Peyer's patch (tissue), 4 donors: Measurements from ENCODE around the gene TESMIN. TPM values are rescaled to one million over a fixed set of nuclear protein-coding genes. Genes with fewer than 3 reads are reported as not detected.

ENCODE experiments used
- DNase-seq, 3 donors: peaks; one replicate each; pipeline ENCODE4 v3.0.0-alpha.2; 2017 to 2019
- H3K27ac ChIP-seq, 4 donors: fragments of 200-600 bp; sonication (generic); one replicate each; pipeline ENCODE4 v1.5.1; 2016 to 2019
- H3K27me3 ChIP-seq, 2 donors: fragments of 200-600 bp; sonication (generic); one replicate each; pipeline ENCODE4 v1.5.1; 2019
- H3K36me3 ChIP-seq, 3 donors: fragments of 200-600 bp; sonication (generic); one replicate each; pipeline ENCODE4 v1.5.1; 2016 to 2019
- H3K4me1 ChIP-seq, 4 donors: fragments of 200-600 bp; sonication (generic); one replicate each; pipeline ENCODE4 v1.5.1; 2016 to 2019
- H3K4me3 ChIP-seq, 4 donors: fragments of 200-600 bp; sonication (generic); 1 replicate in 3 of 4; 2 replicates in 1 of 4; pipeline ENCODE4 v1.5.1; 2016 to 2019; ENCODE audit warnings: mild to moderate bottlenecking in 1 of 4
- H3K9me3 ChIP-seq, 4 donors: fragments of 200-600 bp; sonication (generic); one replicate each; pipeline ENCODE4 v1.5.1; 2016 to 2019; ENCODE audit warnings: mild to moderate bottlenecking in 1 of 4
- CTCF ChIP-seq, 6 experiments: fragments of 450-650 bp in 4 of 6; fragments of 200-600 bp in 2 of 6; sonication (generic) in 1 of 6; IDR thresholded peaks; one replicate each; pipeline ENCODE4 v1.5.1; 2017 to 2019; ENCODE audit warnings: antibody characterized with exemption in 6 of 6, mild to moderate bottlenecking in 3 of 6, moderate library complexity in 1 of 6
- POLR2A ChIP-seq, 2 donors: fragments of 450-650 bp; IDR thresholded peaks; one replicate each; pipeline ENCODE4 v1.5.1; 2017; ENCODE audit warnings: antibody characterized with exemption in 2 of 2, mild to moderate bottlenecking in 2 of 2, moderate library complexity in 2 of 2
- total RNA-seq, 4 donors: library from RNA; depleted of rRNA; stranded (reverse); fragments of >200 nt; gene quantifications; one replicate each; pipeline ENCODE4 v1.1.0, GENCODE V29; 2016

The TESMIN gene
- total RNA-seq, 4 donors from 2014 or later = 2.6 to 16.7 (median 8.2) TPM

GRCh38 chr11:68783216-68783821 is 32.0 kb upstream of the TESMIN start:
- TF ChIP-seq POLR2A (IDR thresholded peaks at IDR 0.05) (no peak), CTCF (IDR thresholded peaks at IDR 0.05) (no peak)
- H3K4me3 ChIP-seq = no peak overlapping the region
- H3K4me1 ChIP-seq = no peaks in the 10 kb centered on the region
- no peak overlapping the region for H3K27ac ChIP-seq
- no peak for DNase-seq
- no peaks in the 10 kb centered on the region for H3K27me3 ChIP-seq
- peaks cover 0 to 83% (median 0%) of the 10 kb centered on the region in 3 donors for H3K36me3 ChIP-seq
- no peaks in the 10 kb centered on the region for H3K9me3 ChIP-seq

- TF ChIP-seq POLR2A (IDR thresholded peaks at IDR 0.05) (no peak), CTCF (IDR thresholded peaks at IDR 0.05) (no peak)
- H3K4me3 ChIP-seq = no peak overlapping the region
- H3K36me3 ChIP-seq = peaks cover 0 to 87% (median 0%) of the 10 kb centered on the region in 3 donors
- H3K27me3 ChIP-seq = no peaks in the 10 kb centered on the region
- no peak for DNase-seq
- no peak overlapping the region for H3K27ac ChIP-seq
- no peaks in the 10 kb centered on the region for H3K4me1 ChIP-seq
- no peaks in the 10 kb centered on the region for H3K9me3 ChIP-seq
Measured at GRCh38 chr11:68782711-68783110, 31.4 kb upstream of the TESMIN start.

GRCh38 chr11:68780829-68781228 is 29.5 kb upstream of the TESMIN start:
- peaks cover 0 to 97% (median 0%) of the 10 kb centered on the region in 3 donors for H3K36me3 ChIP-seq
- H3K4me3 ChIP-seq = no peak overlapping the region
- H3K27me3 ChIP-seq = no peaks in the 10 kb centered on the region
- peak in 2 of 3 donors; percentile 75 to 84 for DNase-seq
- no peaks in the 10 kb centered on the region for H3K4me1 ChIP-seq
- H3K27ac ChIP-seq = no peak overlapping the region
- no peak for TF ChIP-seq CTCF (IDR thresholded peaks at IDR 0.05)
- no peak for TF ChIP-seq POLR2A (IDR thresholded peaks at IDR 0.05)
- H3K9me3 ChIP-seq = no peaks in the 10 kb centered on the region

- H3K36me3 ChIP-seq = peaks cover 0 to 98% (median 0%) of the 10 kb centered on the region in 3 donors
Measured at GRCh38 chr11:68778205-68778604, 26.9 kb upstream of the TESMIN start.

GRCh38 chr11:68776442-68777235 is 25.3 kb upstream of the TESMIN start:
- H3K27ac ChIP-seq = no peak overlapping the region
- H3K4me1 ChIP-seq = no peaks in the 10 kb centered on the region
- H3K9me3 ChIP-seq = no peaks in the 10 kb centered on the region
- H3K36me3 ChIP-seq = peaks cover 0 to 98% (median 0%) of the 10 kb centered on the region in 3 donors
- H3K27me3 ChIP-seq = no peaks in the 10 kb centered on the region
- no peak overlapping the region for H3K4me3 ChIP-seq
- TF ChIP-seq CTCF (IDR thresholded peaks at IDR 0.05) (no peak), POLR2A (IDR thresholded peaks at IDR 0.05) (no peak)
- no peak for DNase-seq

More at GRCh38 chr11:68778205-68778604, 26.9 kb upstream of the TESMIN start:
- Histone ChIP-seq H3K27me3 (no peaks in the 10 kb centered on the region), H3K9me3 (no peaks in the 10 kb centered on the region), H3K4me1 (no peaks in the 10 kb centered on the region), H3K27ac (no peak overlapping the region), H3K4me3 (no peak overlapping the region)
- TF ChIP-seq CTCF (IDR thresholded peaks at IDR 0.05) = no peak
- TF ChIP-seq POLR2A (IDR thresholded peaks at IDR 0.05) = no peak
- DNase-seq = no peak
